Measurements from ENCODE around the gene NFIX.

- TF ChIP-seq CTCF (IDR thresholded peaks at IDR 0.05; ENCODE audit: insufficient read depth, low read depth, low read length): no peak
- no peak for TF ChIP-seq EZH2 (IDR thresholded peaks at IDR 0.05; ENCODE audit: insufficient read depth, low read length)
Observed at GRCh38 chr19:13102416-13102665, 107.1 kb downstream of the NFIX start.

All from astrocyte (in vitro differentiated cells and primary cell).